ENCODE measurements around the gene LDLR. TPM values are rescaled to one million over a fixed set of nuclear protein-coding genes. Genes with fewer than 3 reads are reported as not detected.

The LDLR gene
- total RNA-seq, 1 donor from 2014 or later = 153 TPM

DNA sequence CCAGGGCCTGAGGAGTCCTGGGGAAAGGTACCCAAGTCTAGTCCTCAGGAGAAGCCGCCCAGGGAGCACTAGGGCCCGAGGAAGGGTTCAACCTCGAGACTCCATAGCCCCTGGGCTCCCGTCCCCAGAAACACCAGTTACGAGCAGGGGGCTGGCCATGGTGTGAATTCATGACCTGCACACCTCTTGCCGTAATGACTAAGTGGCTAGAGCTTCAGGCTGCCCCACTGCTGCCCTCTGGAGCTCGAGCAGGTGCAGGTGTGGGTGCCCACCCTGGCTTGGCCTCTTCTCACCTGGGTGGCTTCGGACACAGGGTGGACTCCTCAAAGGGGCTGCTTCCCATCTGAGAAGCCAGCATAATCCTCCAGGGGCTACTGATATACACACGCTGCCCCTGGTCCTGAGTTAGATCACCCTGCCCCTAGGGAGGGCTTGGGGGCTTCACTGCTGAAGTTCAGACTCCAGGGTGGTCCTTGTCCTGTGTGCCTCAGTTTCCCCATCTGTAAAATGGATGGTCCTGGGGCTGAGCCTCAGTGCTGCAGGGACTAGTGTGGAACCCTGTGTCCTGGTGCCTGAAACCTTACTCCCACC, 52.8 kb downstream of the LDLR start:
- FAIRE-seq (no peak), DNase-seq (ENCODE audit: low read depth) (no peak)
- Histone ChIP-seq H3K9me3 (ENCODE audit: insufficient read depth, low read depth, low read length) (no peaks in the 10 kb centered on the region), H3K4me2 (ENCODE audit: low read length) (peak overlapping the region; percentile 85), H3K4me1 (ENCODE audit: insufficient read depth, low read length) (peaks cover 46% of the 10 kb centered on the region), H3K27me3 (ENCODE audit: insufficient read depth, low read length) (no peaks in the 10 kb centered on the region), H2AFZ (ENCODE audit: low read depth, low read length) (no peak overlapping the region), H3K9ac (ENCODE audit: low read length) (peak overlapping the region; percentile 39), H3K36me3 (ENCODE audit: insufficient read depth, low read length) (no peaks in the 10 kb centered on the region), H3K27ac (ENCODE audit: low read depth, low read length) (peak overlapping the region; percentile 68), H4K20me1 (ENCODE audit: insufficient read depth, low read length) (no peaks in the 10 kb centered on the region), H3K79me2 (ENCODE audit: insufficient read depth, low read length) (no peaks in the 10 kb centered on the region), H3K4me3 (ENCODE audit: insufficient read depth, low read depth, low read length) (no peak overlapping the region)
- peaks cover 2% of the 10 kb centered on the region for H3K36me3 Mint-ChIP-seq (ENCODE audit: low read depth, unreplicated experiment)
- TF ChIP-seq, protein P1, sequence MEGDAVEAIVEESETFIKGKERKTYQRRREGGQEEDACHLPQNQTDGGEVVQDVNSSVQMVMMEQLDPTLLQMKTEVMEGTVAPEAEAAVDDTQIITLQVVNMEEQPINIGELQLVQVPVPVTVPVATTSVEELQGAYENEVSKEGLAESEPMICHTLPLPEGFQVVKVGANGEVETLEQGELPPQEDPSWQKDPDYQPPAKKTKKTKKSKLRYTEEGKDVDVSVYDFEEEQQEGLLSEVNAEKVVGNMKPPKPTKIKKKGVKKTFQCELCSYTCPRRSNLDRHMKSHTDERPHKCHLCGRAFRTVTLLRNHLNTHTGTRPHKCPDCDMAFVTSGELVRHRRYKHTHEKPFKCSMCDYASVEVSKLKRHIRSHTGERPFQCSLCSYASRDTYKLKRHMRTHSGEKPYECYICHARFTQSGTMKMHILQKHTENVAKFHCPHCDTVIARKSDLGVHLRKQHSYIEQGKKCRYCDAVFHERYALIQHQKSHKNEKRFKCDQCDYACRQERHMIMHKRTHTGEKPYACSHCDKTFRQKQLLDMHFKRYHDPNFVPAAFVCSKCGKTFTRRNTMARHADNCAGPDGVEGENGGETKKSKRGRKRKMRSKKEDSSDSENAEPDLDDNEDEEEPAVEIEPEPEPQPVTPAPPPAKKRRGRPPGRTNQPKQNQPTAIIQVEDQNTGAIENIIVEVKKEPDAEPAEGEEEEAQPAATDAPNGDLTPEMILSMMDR (IDR thresholded peaks at IDR 0.05; ENCODE audit: insufficient read depth, low read depth, low read length) = no peak
- no peak for TF ChIP-seq EZH2 (IDR thresholded peaks at IDR 0.05; ENCODE audit: insufficient read depth, low read length)
- peak overlapping the region; percentile 41 for H3K27ac Mint-ChIP-seq (ENCODE audit: unreplicated experiment)
- no peaks in the 10 kb centered on the region for H3K9me3 Mint-ChIP-seq (ENCODE audit: unreplicated experiment)
- H3K27me3 Mint-ChIP-seq (ENCODE audit: low read depth, unreplicated experiment) = no peaks in the 10 kb centered on the region
- no peak overlapping the region for H3K4me3 Mint-ChIP-seq (ENCODE audit: unreplicated experiment)
- H3K4me1 Mint-ChIP-seq (ENCODE audit: low read depth, unreplicated experiment) = peaks cover 17% of the 10 kb centered on the region

DNA sequence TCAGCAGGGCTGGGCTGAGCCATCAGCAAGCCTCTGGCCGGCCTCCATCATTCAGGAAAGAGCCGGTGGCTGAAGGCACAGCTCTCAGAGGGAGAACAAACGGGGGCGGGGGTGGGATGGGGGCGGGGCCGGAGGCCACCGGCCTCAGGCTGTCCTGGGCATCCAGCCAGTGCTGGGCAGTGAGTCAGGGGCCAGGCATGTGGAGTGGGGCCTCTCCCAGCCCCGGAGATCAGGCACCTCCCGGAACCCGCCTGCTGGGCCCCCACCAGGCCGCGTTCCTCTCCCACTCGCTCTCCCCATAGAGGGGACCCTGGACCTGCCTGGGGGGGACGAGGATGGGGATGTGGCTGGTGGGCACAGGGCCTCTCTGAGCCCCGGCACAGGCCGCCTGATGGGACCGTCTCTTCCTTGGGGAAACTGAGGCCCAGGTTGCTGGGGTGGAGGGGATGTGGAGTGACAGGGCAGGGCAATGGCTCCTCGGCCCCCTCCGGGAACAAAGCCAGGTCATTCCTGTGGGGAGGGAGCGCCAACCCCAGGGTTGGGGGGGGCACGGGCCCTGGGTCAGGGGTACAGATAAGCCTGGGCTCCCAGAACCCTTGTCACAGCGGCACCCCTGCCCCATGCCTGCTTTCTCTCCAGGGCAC, 53.4 kb downstream of the LDLR start:
- peaks cover 17% of the 10 kb centered on the region for H3K4me1 Mint-ChIP-seq (ENCODE audit: low read depth, unreplicated experiment)
- no peaks in the 10 kb centered on the region for H3K27me3 Mint-ChIP-seq (ENCODE audit: low read depth, unreplicated experiment)
- Histone ChIP-seq H3K36me3 (ENCODE audit: insufficient read depth, low read length) (no peaks in the 10 kb centered on the region), H3K4me1 (ENCODE audit: insufficient read depth, low read length) (peaks cover 44% of the 10 kb centered on the region), H3K4me3 (ENCODE audit: insufficient read depth, low read depth, low read length) (peak overlapping the region; percentile 40), H4K20me1 (ENCODE audit: insufficient read depth, low read length) (no peaks in the 10 kb centered on the region), H2AFZ (ENCODE audit: low read depth, low read length) (peak overlapping the region; percentile 49), H3K9me3 (ENCODE audit: insufficient read depth, low read depth, low read length) (no peaks in the 10 kb centered on the region), H3K27ac (ENCODE audit: low read depth, low read length) (peak overlapping the region; percentile 94), H3K27me3 (ENCODE audit: insufficient read depth, low read length) (no peaks in the 10 kb centered on the region), H3K9ac (ENCODE audit: low read length) (peak overlapping the region; percentile 87), H3K79me2 (ENCODE audit: insufficient read depth, low read length) (no peaks in the 10 kb centered on the region), H3K4me2 (ENCODE audit: low read length) (peak overlapping the region; percentile 85)
- DNase-seq (ENCODE audit: low read depth) (peak; percentile 83), FAIRE-seq (no peak)
- peaks cover 2% of the 10 kb centered on the region for H3K36me3 Mint-ChIP-seq (ENCODE audit: low read depth, unreplicated experiment)
- H3K4me3 Mint-ChIP-seq (ENCODE audit: unreplicated experiment) = no peak overlapping the region
- peak overlapping the region; percentile 87 for H3K27ac Mint-ChIP-seq (ENCODE audit: unreplicated experiment)
- H3K9me3 Mint-ChIP-seq (ENCODE audit: unreplicated experiment) = no peaks in the 10 kb centered on the region
- TF ChIP-seq, protein P1 (IDR thresholded peaks at IDR 0.05; ENCODE audit: insufficient read depth, low read depth, low read length) = no peak
- TF ChIP-seq EZH2 (IDR thresholded peaks at IDR 0.05; ENCODE audit: insufficient read depth, low read length) = no peak

DNA sequence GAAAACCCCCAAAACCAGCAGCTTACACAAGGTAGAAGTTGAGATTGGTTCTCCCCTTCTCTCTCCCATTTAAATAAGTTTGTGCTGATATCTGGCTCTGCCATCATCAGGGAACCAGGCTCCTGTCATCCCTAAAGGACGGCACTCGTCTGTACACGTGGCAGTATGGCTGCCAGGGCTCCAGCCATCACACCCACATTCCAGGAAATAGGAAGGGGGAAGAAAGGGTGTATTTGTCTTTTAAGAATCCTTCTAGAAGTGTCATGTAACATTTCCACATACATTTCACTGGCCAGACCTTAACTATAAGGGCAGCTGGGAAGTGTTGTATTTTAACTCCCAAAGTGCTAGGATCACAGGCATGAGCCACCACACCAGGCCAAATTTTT, 56.3 kb downstream of the LDLR start:
- TF ChIP-seq, protein P1 (IDR thresholded peaks at IDR 0.05; ENCODE audit: insufficient read depth, low read depth, low read length) = no peak
- no peak for TF ChIP-seq EZH2 (IDR thresholded peaks at IDR 0.05; ENCODE audit: insufficient read depth, low read length)
- Histone ChIP-seq H3K79me2 (ENCODE audit: insufficient read depth, low read length) (peaks cover 3% of the 10 kb centered on the region), H3K4me2 (ENCODE audit: low read length) (no peak overlapping the region), H2AFZ (ENCODE audit: low read depth, low read length) (no peak overlapping the region), H3K27ac (ENCODE audit: low read depth, low read length) (no peak overlapping the region), H4K20me1 (ENCODE audit: insufficient read depth, low read length) (no peaks in the 10 kb centered on the region), H3K9ac (ENCODE audit: low read length) (no peak overlapping the region), H3K4me1 (ENCODE audit: insufficient read depth, low read length) (peaks cover 22% of the 10 kb centered on the region), H3K27me3 (ENCODE audit: insufficient read depth, low read length) (no peaks in the 10 kb centered on the region), H3K4me3 (ENCODE audit: insufficient read depth, low read depth, low read length) (no peak overlapping the region), H3K36me3 (ENCODE audit: insufficient read depth, low read length) (no peaks in the 10 kb centered on the region), H3K9me3 (ENCODE audit: insufficient read depth, low read depth, low read length) (no peaks in the 10 kb centered on the region)
- Mint-ChIP-seq H3K36me3 (ENCODE audit: low read depth, unreplicated experiment) (peaks cover 2% of the 10 kb centered on the region), H3K4me1 (ENCODE audit: low read depth, unreplicated experiment) (peaks cover 8% of the 10 kb centered on the region), H3K27me3 (ENCODE audit: low read depth, unreplicated experiment) (no peaks in the 10 kb centered on the region), H3K27ac (ENCODE audit: unreplicated experiment) (no peak overlapping the region), H3K4me3 (ENCODE audit: unreplicated experiment) (no peak overlapping the region), H3K9me3 (ENCODE audit: unreplicated experiment) (no peaks in the 10 kb centered on the region)
- no peak for DNase-seq (ENCODE audit: low read depth)
- no peak for FAIRE-seq

Measured in astrocyte (in vitro differentiated cells and primary cell).